Glutamatergic neuron (in vitro differentiated cells): ENCODE data around the gene UBP1. TPM values are rescaled to one million over a fixed set of nuclear protein-coding genes. Genes with fewer than 3 reads are reported as not detected.

Experiments used
- DNase-seq: peaks from one replicate; pipeline ENCODE4 v3.0.0; 2022
- H3K27ac Mint-ChIP-seq: one replicate; pipeline ENCODE4 v1.8.0; 2020; ENCODE audit warnings: mild to moderate bottlenecking, mixed read lengths, inconsistent platforms; ENCODE audit not compliant: unreplicated experiment
- H3K27me3 Mint-ChIP-seq: one replicate; pipeline ENCODE4 v1.8.0; 2020; ENCODE audit warnings: mild to moderate bottlenecking, moderate library complexity, mixed read lengths, inconsistent platforms; ENCODE audit not compliant: unreplicated experiment
- H3K36me3 Mint-ChIP-seq: one replicate; pipeline ENCODE4 v1.8.0; 2020; ENCODE audit warnings: mild to moderate bottlenecking, mixed read lengths, inconsistent platforms; ENCODE audit not compliant: unreplicated experiment
- H3K4me1 Mint-ChIP-seq: one replicate; pipeline ENCODE4 v1.8.0; 2020; ENCODE audit warnings: mild to moderate bottlenecking, low read depth, mixed read lengths, inconsistent platforms; ENCODE audit not compliant: unreplicated experiment
- H3K4me3 Mint-ChIP-seq: one replicate; pipeline ENCODE4 v1.8.0; 2020; ENCODE audit warnings: mild to moderate bottlenecking, mixed read lengths, inconsistent platforms; ENCODE audit not compliant: unreplicated experiment
- H3K9me3 Mint-ChIP-seq: one replicate; pipeline ENCODE4 v1.8.0; 2020; ENCODE audit warnings: mild to moderate bottlenecking, moderate library complexity, mixed read lengths, inconsistent platforms; ENCODE audit not compliant: unreplicated experiment
- CTCF ChIP-seq: fragments of 200-600 bp; sonication (generic); IDR thresholded peaks from one replicate; pipeline ENCODE4 v1.5.0; 2021; ENCODE audit not compliant: partially characterized antibody, unreplicated experiment
- total RNA-seq: library from RNA; stranded (reverse); fragmentation: NEBNext Ultra II Directional; extraction: Animal tissue kit (Norgen Biotek cat#: 25700); gene quantifications from one replicate; pipeline ENCODE4 v1.2.1, GENCODE V29; 2021; ENCODE audit not compliant: unreplicated experiment

Gene UBP1
- total RNA-seq, 1 donor from 2014 or later: 69.9 TPM

- Mint-ChIP-seq H3K27ac (no peak overlapping the region), H3K36me3 (peaks cover 5% of the 10 kb centered on the region), H3K9me3 (peaks cover 3% of the 10 kb centered on the region), H3K27me3 (peaks cover 1% of the 10 kb centered on the region), H3K4me3 (no peak overlapping the region), H3K4me1 (no peaks in the 10 kb centered on the region)
- no peak for DNase-seq
- no peak for TF ChIP-seq CTCF
These were observed 67.1 kb downstream of the UBP1 start for GRCh38 chr3:33373082-33373437.

- Mint-ChIP-seq H3K27me3 (peaks cover 1% of the 10 kb centered on the region), H3K4me1 (no peaks in the 10 kb centered on the region), H3K36me3 (peaks cover 5% of the 10 kb centered on the region), H3K4me3 (no peak overlapping the region), H3K27ac (no peak overlapping the region), H3K9me3 (peaks cover 3% of the 10 kb centered on the region)
- DNase-seq: peak; percentile 44
- peak; percentile 91 for TF ChIP-seq CTCF
These were observed 67.8 kb downstream of the UBP1 start for GRCh38 chr3:33372218-33373081.

- Mint-ChIP-seq H3K4me3 (no peak overlapping the region), H3K27ac (no peak overlapping the region), H3K27me3 (no peaks in the 10 kb centered on the region), H3K36me3 (no peaks in the 10 kb centered on the region), H3K9me3 (no peaks in the 10 kb centered on the region), H3K4me1 (no peaks in the 10 kb centered on the region)
- TF ChIP-seq CTCF: no peak
- DNase-seq: no peak
These were observed 75.6 kb downstream of the UBP1 start for GRCh38 chr3:33364531-33365128.

GRCh38 chr3:33364060-33364459, 76.1 kb downstream of the UBP1 start:
- no peak overlapping the region for H3K4me3 Mint-ChIP-seq
- H3K27ac Mint-ChIP-seq: no peak overlapping the region
- H3K9me3 Mint-ChIP-seq: no peaks in the 10 kb centered on the region
- H3K36me3 Mint-ChIP-seq: no peaks in the 10 kb centered on the region
- no peaks in the 10 kb centered on the region for H3K4me1 Mint-ChIP-seq
- no peak for DNase-seq
- no peak for TF ChIP-seq CTCF
- H3K27me3 Mint-ChIP-seq: no peaks in the 10 kb centered on the region
